BJ (cell line): ENCODE measurements around the gene AMN. TPM values are rescaled to one million over a fixed set of nuclear protein-coding genes. Genes with fewer than 3 reads are reported as not detected.

Experiments
- CTCF ChIA-PET: fragments of 350-600 bp; formaldehyde crosslinking; extraction: SDS; loops from one replicate; lab custom pipeline; 2021; ENCODE audit warnings: antibody characterized with exemption, inconsistent platforms; lab: Yijun Ruan, JAX
- POLR2A ChIA-PET: fragments of 300-600 bp; sonication (Branson Sonifier 250); formaldehyde crosslinking; extraction: SDS; loops from one replicate; lab custom pipeline; 2021; ENCODE audit warnings: antibody characterized with exemption; lab: Charles Lee
- DNase-seq: peaks from one replicate; pipeline ENCODE4 v3.0.0-alpha.2; 2011; ENCODE audit warnings: low read depth
- H3K27me3 ChIP-seq: 2 replicates; pipeline ENCODE4 v1.6.0; 2011; ENCODE audit warnings: low read length; ENCODE audit not compliant: control insufficient read depth, insufficient read depth
- H3K36me3 ChIP-seq: 2 replicates; pipeline ENCODE4 v1.5.1; 2011; ENCODE audit warnings: low read length; ENCODE audit not compliant: control insufficient read depth, insufficient read depth
- H3K4me3 ChIP-seq: 2 replicates; pipeline ENCODE4 v1.5.1; 2011; ENCODE audit warnings: low read depth, mild to moderate bottlenecking, control low read depth, low read length
- CTCF ChIP-seq: IDR thresholded peaks from 2 replicates; pipeline ENCODE4 v1.5.1; 2011; ENCODE audit warnings: low read depth, mild to moderate bottlenecking, control low read depth, inconsistent platforms, low read length, moderate library complexity; ENCODE audit not compliant: insufficient read depth
- polyA plus RNA-seq: library from polyadenylated mRNA; depleted of rRNA; stranded (reverse); fragments of >200 nt; gene quantifications from 2 replicates; pipeline ENCODE4 v1.2.3, GENCODE V29; 2011

The AMN gene
- polyA plus RNA-seq, 1 experiment: 0.17 TPM

DNA sequence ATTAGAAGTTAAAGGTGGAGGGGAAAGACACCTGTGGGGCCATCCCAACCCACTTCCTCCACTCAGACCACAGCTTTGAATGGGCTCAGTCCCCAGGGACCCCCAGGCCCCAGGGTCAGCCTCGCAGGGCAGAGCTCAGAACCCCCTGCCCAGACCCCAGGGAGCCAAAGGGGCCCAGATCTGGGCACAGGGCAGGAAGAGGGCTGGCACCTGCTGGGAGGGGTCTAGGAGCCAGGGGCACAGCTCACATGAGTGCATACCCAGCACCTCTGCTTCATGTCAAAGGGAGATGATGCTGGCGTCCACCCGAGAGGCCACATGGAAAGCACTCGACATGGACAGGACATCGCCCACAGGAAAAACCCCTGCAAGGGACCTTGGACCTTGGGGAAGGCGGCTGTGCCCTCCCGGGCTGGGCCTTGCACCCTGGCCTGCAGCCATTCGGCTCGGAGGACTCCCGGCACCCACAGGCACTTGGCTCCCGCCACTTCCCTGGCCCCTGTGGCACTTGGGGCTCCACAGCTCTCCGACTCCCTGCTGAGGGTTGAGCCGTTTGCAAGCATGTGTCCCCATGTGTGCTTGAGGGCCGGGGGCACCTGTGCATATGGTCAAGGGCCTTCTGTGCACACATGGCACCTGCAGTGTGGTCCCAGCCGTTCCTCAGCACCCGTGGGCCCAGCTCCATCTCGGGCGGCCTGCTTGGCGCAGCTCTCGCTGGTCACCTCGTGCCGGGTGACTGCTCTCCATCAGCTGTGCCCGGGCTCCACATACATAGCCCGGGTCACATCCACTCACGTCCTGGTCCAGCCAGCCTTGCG lies 7.8 kb upstream of the AMN start:
- no peak for DNase-seq
- Histone ChIP-seq H3K4me3 (no peak overlapping the region), H3K36me3 (no peaks in the 10 kb centered on the region; the same call in 1 of the 2 replicates), H3K27me3 (no peaks in the 10 kb centered on the region)
- ChIA-PET CTCF (interaction anchor here (1.7 to 4.5 kb wide), 2 partner anchors 140 to 391 kb away, joined by 3 to 33 read pairs; no protein-coding TSS in a partner anchor), POLR2A (no interaction called here)
- TF ChIP-seq CTCF: no peak

DNA sequence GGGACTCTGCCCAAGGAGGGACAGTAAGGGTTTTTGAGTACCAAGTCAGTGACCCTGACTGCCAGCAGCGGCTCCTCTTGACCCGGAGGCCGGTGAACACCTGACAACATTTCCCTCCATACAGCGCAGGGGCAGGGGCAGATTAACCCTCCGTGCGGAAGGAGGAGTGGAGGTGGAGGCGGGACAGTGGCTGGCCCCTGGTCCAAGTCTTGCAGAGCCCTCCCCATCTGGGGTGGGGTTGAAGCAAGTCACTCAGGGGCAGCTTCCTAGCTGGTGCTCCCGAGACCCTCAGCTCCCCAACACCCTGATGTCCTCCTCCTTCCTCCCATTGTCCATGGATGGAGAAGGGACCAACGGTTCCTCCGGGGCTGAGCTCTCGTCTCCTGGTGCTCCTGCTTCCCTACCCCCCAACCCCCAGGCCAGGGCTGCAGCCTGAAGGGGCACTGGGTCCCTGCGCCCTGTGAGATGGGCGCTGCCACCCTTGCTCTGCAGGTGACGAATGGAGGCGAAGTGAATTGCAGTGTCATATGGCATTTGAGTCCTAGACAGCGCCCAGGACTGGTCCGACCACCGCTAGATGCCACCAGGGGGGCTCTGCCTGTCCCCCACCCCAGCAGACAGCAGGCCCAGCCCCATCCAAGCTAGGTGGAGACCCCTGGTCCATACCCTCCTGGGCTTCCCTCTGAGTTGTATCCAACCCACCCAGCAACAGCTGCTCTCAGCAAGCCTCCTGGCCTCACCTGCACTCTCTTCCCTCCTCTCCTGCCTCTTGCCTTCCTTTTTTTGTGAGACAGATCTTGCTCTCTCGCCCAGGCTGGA lies 7.0 kb upstream of the AMN start:
- POLR2A ChIA-PET: no interaction called here
- CTCF ChIA-PET: interaction anchor here (0.7 to 4.5 kb wide), 4 partner anchors 11 to 392 kb away, joined by 3 to 33 read pairs (median 3); no protein-coding TSS in a partner anchor
- no peak for DNase-seq

GRCh38 chr14:102916347-102917055 lies 6.0 kb upstream of the AMN start:
- Histone ChIP-seq H3K4me3 (no peak overlapping the region), H3K36me3 (no peaks in the 10 kb centered on the region; the same call in 1 of the 2 replicates), H3K27me3 (no peaks in the 10 kb centered on the region)
- ChIA-PET CTCF (interaction anchor here (0.6 to 4.5 kb wide), 5 partner anchors 142 to 394 kb away, joined by 3 to 33 read pairs (median 6); no protein-coding TSS in a partner anchor), POLR2A (no interaction called here)
- no peak for TF ChIP-seq CTCF
- DNase-seq: no peak

More for the DNA sequence above, 7.0 kb upstream of the AMN start:
- H3K4me3 ChIP-seq: no peak overlapping the region
- TF ChIP-seq CTCF: no peak
- no peaks in the 10 kb centered on the region for H3K27me3 ChIP-seq
- H3K36me3 ChIP-seq: no peaks in the 10 kb centered on the region; the same call in 1 of the 2 replicates

DNA sequence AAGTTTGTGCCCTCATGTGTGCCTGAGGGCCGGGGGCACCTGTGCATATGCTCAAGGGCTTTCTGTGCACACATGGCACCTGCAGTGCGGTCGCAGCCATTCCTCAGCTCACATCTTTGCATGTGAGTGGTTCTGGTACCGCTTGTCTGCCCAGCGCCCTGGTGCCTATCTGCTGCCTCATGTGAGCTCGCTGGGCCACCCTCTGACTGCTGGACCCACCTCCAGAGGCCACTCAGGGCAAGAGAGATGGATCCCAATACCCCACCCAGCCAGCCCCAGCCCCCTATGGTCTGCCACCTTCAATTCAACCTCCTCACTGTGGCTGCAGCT lies 5.4 kb upstream of the AMN start:
- DNase-seq: no peak
- H3K27me3 ChIP-seq: no peaks in the 10 kb centered on the region
- CTCF ChIA-PET: interaction anchor here (0.7 to 4.5 kb wide), 5 partner anchors 142 to 392 kb away, joined by 3 to 33 read pairs (median 6); no protein-coding TSS in a partner anchor
- TF ChIP-seq CTCF: no peak
- no peaks in the 10 kb centered on the region for H3K36me3 ChIP-seq
- no peak overlapping the region for H3K4me3 ChIP-seq
- POLR2A ChIA-PET: no interaction called here
